GM12878 (cell line): ENCODE measurements around the gene PLCG2. TPM values are rescaled to one million over a fixed set of nuclear protein-coding genes. Genes with fewer than 3 reads are reported as not detected.
A peak's percentile ranks its signal among the peaks of the same experiment; 100 is the strongest.

Experiments used
- ATAC-seq: fragments of 200-7000 bp; cut with Tn5 transposase; 3 replicates; pipeline ENCODE4 v1.9.1; 2020; ENCODE audit warnings: mild to moderate bottlenecking, moderate library complexity
- BruUV-seq: library from RNA; stranded (reverse); fragments of 400-500 nt; replicated peaks from 2 replicates; lab custom pipeline; 2021; lab: Mats Ljungman, UMichigan
- CTCF ChIA-PET: fragments of 300-600 bp; sonication (Branson Sonifier 250); formaldehyde crosslinking; extraction: SDS; loops from one replicate; lab custom pipeline; 2021; ENCODE audit warnings: inconsistent platforms; lab: Yijun Ruan, JAX
- POLR2A ChIA-PET: fragments of 350-600 bp; formaldehyde crosslinking; extraction: SDS; loops from one replicate; lab custom pipeline; 2021; ENCODE audit warnings: inconsistent platforms; lab: Charles Lee
- RAD21 ChIA-PET: fragments of 300-600 bp; sonication (Branson Sonifier 250); formaldehyde crosslinking; loops from one replicate; lab custom pipeline; 2023; ENCODE audit warnings: antibody characterized with exemption; ENCODE audit not compliant: unreplicated experiment; lab: Charles Lee
- SMC1A ChIA-PET: fragments of 300-600 bp; sonication (Branson Sonifier 250); formaldehyde crosslinking; loops from one replicate; lab custom pipeline; 2023; ENCODE audit not compliant: unreplicated experiment, uncharacterized antibody; lab: Charles Lee
- DNase-seq: peaks from one replicate; pipeline ENCODE4 v3.0.0-alpha.2; 2011; ENCODE audit warnings: low read depth, low spot score
- FAIRE-seq: peaks from 3 replicates; lab custom pipeline; 2011; peaks lifted over from hg19 to GRCh38; lab: Jason Lieb, UNC
- H2AFZ ChIP-seq: 2 replicates; pipeline ENCODE4 v1.6.0; 2011; ENCODE audit warnings: low read depth, low read length, control low read depth; ENCODE audit not compliant: control insufficient read depth
- H3K27ac ChIP-seq: 2 replicates; pipeline ENCODE4 v1.5.1; 2011; ENCODE audit warnings: control low read depth; ENCODE audit not compliant: control insufficient read depth, insufficient read depth
- H3K27me3 ChIP-seq, 2 experiments: replicated peaks in 1 of 2; 2 replicates each; pipeline versions ENCODE4 v1.6.0 to v1.6.1; 2011; ENCODE audit warnings: low read length in 1 of 2; ENCODE audit not compliant: control insufficient read depth in 2 of 2, insufficient read depth in 2 of 2
- H3K36me3 ChIP-seq, 2 experiments: 2 replicates each; pipeline ENCODE4 v1.5.1; 2011; ENCODE audit warnings: low read length in 1 of 2; ENCODE audit not compliant: control insufficient read depth in 2 of 2, insufficient read depth in 2 of 2
- H3K4me1 ChIP-seq: 2 replicates; pipeline ENCODE4 v1.6.1; 2011; ENCODE audit warnings: mild to moderate bottlenecking, low read length, moderate library complexity, mixed read lengths; ENCODE audit not compliant: control insufficient read depth, insufficient read depth
- H3K4me2 ChIP-seq: 2 replicates; pipeline ENCODE4 v1.6.0; 2011; ENCODE audit warnings: control low read depth; ENCODE audit not compliant: control insufficient read depth, insufficient read depth
- H3K4me3 ChIP-seq: fragments of 200-600 bp; sonication (generic); 2 replicates; pipeline ENCODE4 v1.5.1; 2016
- H3K79me2 ChIP-seq: 2 replicates; pipeline ENCODE4 v1.6.0; 2011; ENCODE audit warnings: low read length; ENCODE audit not compliant: control insufficient read depth, insufficient read depth
- H3K9ac ChIP-seq: 2 replicates; pipeline ENCODE4 v1.8.0; 2011; ENCODE audit warnings: low read length, control low read depth, mixed read lengths; ENCODE audit not compliant: control insufficient read depth, insufficient read depth
- H3K9me3 ChIP-seq: replicated peaks from 3 replicates; pipeline ENCODE4 v1.5.1; 2011; ENCODE audit warnings: mild to moderate bottlenecking, low read length; ENCODE audit not compliant: control insufficient read depth, insufficient read depth
- H4K20me1 ChIP-seq: 2 replicates; pipeline ENCODE4 v1.6.0; 2011; ENCODE audit not compliant: control insufficient read depth, insufficient read depth
- ETV6 ChIP-seq, 2 experiments: fragments of 450-650 bp in 1 of 2; IDR thresholded peaks in 1 of 2; conservative IDR thresholded peaks in 1 of 2; 2 replicates each; pipeline ENCODE4 v1.6.1; 2014; ENCODE audit warnings: antibody characterized with exemption in 1 of 2, borderline replicate concordance in 1 of 2, low read depth in 1 of 2, mild to moderate bottlenecking in 1 of 2, moderate library complexity in 1 of 2
- EZH2 ChIP-seq: IDR thresholded peaks from 2 replicates; pipeline ENCODE4 v1.6.1; 2012; ENCODE audit warnings: low read depth, mild to moderate bottlenecking, control low read depth, inconsistent platforms, low read length, borderline replicate concordance; ENCODE audit not compliant: control insufficient read depth
- MLLT1 ChIP-seq: fragments of 450-650 bp; IDR thresholded peaks from 2 replicates; pipeline ENCODE4 v1.6.1; 2016; ENCODE audit warnings: mild to moderate bottlenecking
- NR2F1 ChIP-seq: fragments of 450-650 bp; conservative IDR thresholded peaks from 2 replicates; pipeline ENCODE4 v1.6.1; 2017; ENCODE audit warnings: mild to moderate bottlenecking
- PAX5 ChIP-seq: IDR thresholded peaks from 2 replicates; pipeline ENCODE4 v1.6.1; 2011; ENCODE audit warnings: low read depth, low read length, borderline replicate concordance
- RB1 ChIP-seq: fragments of 450-650 bp; formaldehyde crosslinking; IDR thresholded peaks from 2 replicates; pipeline ENCODE4 v1.6.1; 2017; ENCODE audit warnings: mild to moderate bottlenecking, borderline replicate concordance
- REST ChIP-seq: IDR thresholded peaks from 2 replicates; pipeline ENCODE4 v1.6.1; 2012; ENCODE audit warnings: mild to moderate bottlenecking, low read depth, low read length
- SIX5 ChIP-seq: IDR thresholded peaks from 2 replicates; pipeline ENCODE4 v1.6.1; 2011; ENCODE audit warnings: mild to moderate bottlenecking, low read depth, low read length, moderate library complexity; ENCODE audit not compliant: severe bottlenecking
- TARDBP ChIP-seq: IDR thresholded peaks from 2 replicates; pipeline ENCODE4 v1.6.1; 2016; ENCODE audit warnings: borderline replicate concordance
- TCF12 ChIP-seq: IDR thresholded peaks from 2 replicates; pipeline ENCODE4 v1.6.1; 2011; ENCODE audit warnings: low read depth, mild to moderate bottlenecking, low read length
- ZNF274 ChIP-seq: IDR thresholded peaks from one replicate; pipeline ENCODE4 v1.8.0; 2011; ENCODE audit not compliant: insufficient read length, insufficient read depth
- WGBS: methylation state at CpG from one replicate; pipeline ENCODE4 v1.1.6; 2016; ENCODE audit warnings: low lambda C conversion rate; ENCODE audit not compliant: insufficient replicate concordance, insufficient coverage; ENCODE audit errors: missing lambda C conversion rate; 5-methylcytosine and 5-hydroxymethylcytosine counted together
- in situ Hi-C: fragments of 300-500 bp; cut with MboI; formaldehyde crosslinking; loops from 9 replicates; pipeline ENCODE4 v1.14.3; 2018; ENCODE audit warnings: mixed read lengths
- intact Hi-C: fragments of 100-400 bp; cut with micrococcal nuclease; formaldehyde crosslinking; loops from one replicate; pipeline ENCODE4 v1.14.2; 2022; ENCODE audit not compliant: unreplicated experiment
- polyA plus RNA-seq, 11 experiments: library from polyadenylated mRNA; depleted of rRNA in 4 of 11; unstranded in 6 of 11; stranded (reverse) in 5 of 11; fragments of >200 nt; fragmentation: Nextera tagmentation in 4 of 11; fragmentation: Illumina TruSeq in 1 of 11; extraction: Ambion mirVana in 4 of 11; extraction: Trizol in 1 of 11; gene quantifications; 1 replicate in 1 of 11; 2 replicates in 10 of 11; pipeline versions ENCODE4 v1.2.1 to v1.2.3, GENCODE V29; 2011 to 2016; ENCODE audit warnings: inconsistent platforms in 2 of 11, missing spikeins in 2 of 11, low read depth in 1 of 11
- total RNA-seq, 4 experiments: library from RNA; depleted of rRNA in 3 of 4; stranded (reverse); fragments of >200 nt in 3 of 4; fragmentation: Illumina TruSeq in 1 of 4; extraction: Trizol in 1 of 4; gene quantifications; 2 replicates each; pipeline versions ENCODE4 v1.2.1 to v1.2.3, GENCODE V29; 2013 to 2021
- TF ChIP-seq, protein P1 (sequence below): fragments of 450-650 bp; IDR thresholded peaks from 2 replicates; pipeline ENCODE4 v1.6.1; 2014; ENCODE audit warnings: mild to moderate bottlenecking

Gene PLCG2
- total and polyA plus RNA-seq, 10 of the 15 experiments (the other 5 are each of a cell fraction or from before 2014, with no cell fraction given): 47.6 to 256 (median 149) TPM

- TF ChIP-seq EZH2: no peak
- no peak for TF ChIP-seq SIX5
- TF ChIP-seq TCF12: no peak
- no peak for TF ChIP-seq PAX5
- TF ChIP-seq ZNF274: no peak
- no peak for TF ChIP-seq TARDBP
- no peak for TF ChIP-seq MLLT1
- TF ChIP-seq NR2F1: no peak
Observed at GRCh38 chr16:81833751-81834150, 54.7 kb downstream of the PLCG2 start (continued).

DNA sequence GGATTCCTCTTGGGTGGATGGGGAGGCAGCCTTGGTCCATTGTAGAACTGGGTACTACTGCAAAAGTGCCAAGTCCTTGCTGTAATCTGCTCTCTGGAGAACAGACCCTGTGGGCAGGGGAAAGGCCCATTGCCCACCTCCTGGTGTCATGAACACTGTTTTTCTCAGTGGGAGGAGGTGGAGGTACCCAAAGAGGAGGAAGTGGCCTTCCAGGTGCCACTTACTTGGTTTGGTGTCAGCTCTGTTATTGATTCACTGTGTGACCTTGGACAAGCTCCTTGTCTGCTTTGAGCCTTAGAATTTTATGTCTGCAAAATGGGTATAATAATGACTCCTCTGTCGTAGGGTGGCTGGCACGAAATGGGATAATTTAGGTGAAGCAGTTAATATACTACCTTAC is 55.8 kb downstream of the PLCG2 start:
- H3K79me2 ChIP-seq: peaks cover 93% of the 10 kb centered on the region
- in situ Hi-C loops: no loop called here
- ChIA-PET POLR2A (interaction anchor here (0.6 to 2.5 kb wide), 9 partner anchors 9 to 89 kb away, joined by 3 to 12 read pairs (median 5); no protein-coding TSS in a partner anchor), RAD21 (interaction anchor here (0.7 to 5.0 kb wide), 12 partner anchors 9 to 56 kb away, joined by 3 to 32 read pairs (median 4); partner anchors contain the start of gene PLCG2), CTCF (interaction anchor here (0.6 to 6.7 kb wide), 9 partner anchors 8 to 105 kb away, joined by 3 to 32 read pairs (median 3); no protein-coding TSS in a partner anchor)
- H3K9ac ChIP-seq: no peak overlapping the region; the same call in none of the 2 replicates
- H3K27ac ChIP-seq: peak overlapping the region; percentile 51
- no peak overlapping the region for H3K4me3 ChIP-seq
- no peaks in the 10 kb centered on the region for H3K9me3 ChIP-seq
- peak overlapping the region; percentile 21; the same call in 1 of the 2 replicates for H3K4me2 ChIP-seq
- peaks cover 92% of the 10 kb centered on the region for H3K4me1 ChIP-seq
- no peak for FAIRE-seq
- TF ChIP-seq ETV6 (conservative IDR thresholded peaks at IDR 0.05 in 1 of 2, IDR thresholded peaks at IDR 0.05 in 1 of 2; ENCODE audit: borderline replicate concordance in 1 of 2, low read depth in 1 of 2) (no peak), RB1 (no peak), REST (no peak)
- TF ChIP-seq, protein P1, sequence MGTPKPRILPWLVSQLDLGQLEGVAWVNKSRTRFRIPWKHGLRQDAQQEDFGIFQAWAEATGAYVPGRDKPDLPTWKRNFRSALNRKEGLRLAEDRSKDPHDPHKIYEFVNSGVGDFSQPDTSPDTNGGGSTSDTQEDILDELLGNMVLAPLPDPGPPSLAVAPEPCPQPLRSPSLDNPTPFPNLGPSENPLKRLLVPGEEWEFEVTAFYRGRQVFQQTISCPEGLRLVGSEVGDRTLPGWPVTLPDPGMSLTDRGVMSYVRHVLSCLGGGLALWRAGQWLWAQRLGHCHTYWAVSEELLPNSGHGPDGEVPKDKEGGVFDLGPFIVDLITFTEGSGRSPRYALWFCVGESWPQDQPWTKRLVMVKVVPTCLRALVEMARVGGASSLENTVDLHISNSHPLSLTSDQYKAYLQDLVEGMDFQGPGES: no peak
- TF ChIP-seq, all 136 proteins: peak for 0
- ATAC-seq: no peak
- intact Hi-C loops: no loop called here
- Histone ChIP-seq H2AFZ (no peak overlapping the region), H3K36me3 (peaks cover 19 to 20% of the 10 kb centered on the region in 2 experiments), H4K20me1 (no peaks in the 10 kb centered on the region), H3K27me3 (no peaks in the 10 kb centered on the region)
- SMC1A ChIA-PET: interaction anchor here (0.9 to 14.0 kb wide), 12 partner anchors 10 to 94 kb away, joined by 3 to 135 read pairs (median 8); no protein-coding TSS in a partner anchor
- BruUV-seq: no TSS peak
- WGBS: 92% methylated on average over 2 of the region's 2 CpGs
- no peak for DNase-seq
